ENCODE results near the gene ZFP36L1. TPM values are rescaled to one million over a fixed set of nuclear protein-coding genes. Genes with fewer than 3 reads are reported as not detected.

Gene ZFP36L1
- total RNA-seq, 1 experiment from 2014 or later, result 94.8 TPM

GRCh38 chr14:68740788-68741476 lies 51.9 kb downstream of the ZFP36L1 start:
- H3K4me3 Mint-ChIP-seq (ENCODE audit: unreplicated experiment), result no peak overlapping the region
- CTCF ChIA-PET, result interaction anchor here (0.7 kb wide), 1 partner anchor 42 kb away, joined by 4 read pairs; no protein-coding TSS in a partner anchor
- no peaks in the 10 kb centered on the region for H3K9me3 Mint-ChIP-seq (ENCODE audit: unreplicated experiment)
- H3K27ac Mint-ChIP-seq (ENCODE audit: unreplicated experiment), result no peak overlapping the region
- H3K36me3 ChIP-seq (ENCODE audit: control insufficient read depth, insufficient read depth, low read length), result no peaks in the 10 kb centered on the region
- no peaks in the 10 kb centered on the region for H3K36me3 Mint-ChIP-seq (ENCODE audit: insufficient read depth, unreplicated experiment)
- TF ChIP-seq CTCF (IDR thresholded peaks at IDR 0.05; ENCODE audit: insufficient read depth in 1 of 2, low read depth in 1 of 2, low read length in 1 of 2, severe bottlenecking in 1 of 2, unreplicated experiment in 1 of 2), result no peak
- no TSS peak for BruUV-seq (replicated peaks)
- no peaks in the 10 kb centered on the region for H3K27me3 Mint-ChIP-seq (ENCODE audit: insufficient read depth, unreplicated experiment)
- no peak for DNase-seq
- H3K4me1 ChIP-seq, result peaks cover 17% of the 10 kb centered on the region
- H3K9me3 ChIP-seq, result peaks cover 9% of the 10 kb centered on the region
- peaks cover 22% of the 10 kb centered on the region for H3K4me1 Mint-ChIP-seq (ENCODE audit: low read depth, unreplicated experiment)
- intact Hi-C loops (cut with micrococcal nuclease; ENCODE audit: unreplicated experiment), result no loop called here
- H3K27me3 ChIP-seq (replicated peaks; ENCODE audit: control insufficient read depth, insufficient read depth, low read length), result no peaks in the 10 kb centered on the region
- POLR2A ChIA-PET, result interaction anchor here (0.6 kb wide), 1 partner anchor 58 kb away, joined by 4 read pairs; no protein-coding TSS in a partner anchor
- H3K4me3 ChIP-seq (ENCODE audit: low read depth, low read length), result no peak overlapping the region

- ChIA-PET CTCF (no interaction called here), POLR2A (no interaction called here)
- Histone ChIP-seq H3K36me3 (ENCODE audit: control insufficient read depth, insufficient read depth, low read length) (no peaks in the 10 kb centered on the region), H3K4me3 (ENCODE audit: low read depth, low read length) (no peak overlapping the region), H3K9me3 (peaks cover 9% of the 10 kb centered on the region), H3K27me3 (replicated peaks; ENCODE audit: control insufficient read depth, insufficient read depth, low read length) (no peaks in the 10 kb centered on the region), H3K4me1 (peaks cover 21% of the 10 kb centered on the region)
- intact Hi-C loops (cut with micrococcal nuclease; ENCODE audit: unreplicated experiment), result no loop called here
- no peaks in the 10 kb centered on the region for H3K27me3 Mint-ChIP-seq (ENCODE audit: insufficient read depth, unreplicated experiment)
- no peaks in the 10 kb centered on the region for H3K9me3 Mint-ChIP-seq (ENCODE audit: unreplicated experiment)
- TF ChIP-seq CTCF (IDR thresholded peaks at IDR 0.05; ENCODE audit: insufficient read depth in 1 of 2, low read depth in 1 of 2, low read length in 1 of 2, severe bottlenecking in 1 of 2, unreplicated experiment in 1 of 2), result no peak
- H3K4me1 Mint-ChIP-seq (ENCODE audit: low read depth, unreplicated experiment), result peaks cover 23% of the 10 kb centered on the region
- DNase-seq, result no peak
- no peak overlapping the region for H3K27ac Mint-ChIP-seq (ENCODE audit: unreplicated experiment)
- BruUV-seq (replicated peaks), result no TSS peak
- no peak overlapping the region for H3K4me3 Mint-ChIP-seq (ENCODE audit: unreplicated experiment)
- no peaks in the 10 kb centered on the region for H3K36me3 Mint-ChIP-seq (ENCODE audit: insufficient read depth, unreplicated experiment)
Measured at GRCh38 chr14:68739701-68740100, 53.2 kb downstream of the ZFP36L1 start.

GRCh38 chr14:68738559-68738958 lies 54.3 kb downstream of the ZFP36L1 start:
- BruUV-seq (replicated peaks), result no TSS peak
- Histone ChIP-seq H3K4me3 (ENCODE audit: low read depth, low read length) (no peak overlapping the region), H3K27me3 (replicated peaks; ENCODE audit: control insufficient read depth, insufficient read depth, low read length) (no peaks in the 10 kb centered on the region), H3K36me3 (ENCODE audit: control insufficient read depth, insufficient read depth, low read length) (no peaks in the 10 kb centered on the region), H3K9me3 (peaks cover 9% of the 10 kb centered on the region), H3K4me1 (peaks cover 27% of the 10 kb centered on the region)
- Mint-ChIP-seq H3K4me3 (ENCODE audit: unreplicated experiment) (no peak overlapping the region), H3K36me3 (ENCODE audit: insufficient read depth, unreplicated experiment) (no peaks in the 10 kb centered on the region), H3K27ac (ENCODE audit: unreplicated experiment) (no peak overlapping the region), H3K27me3 (ENCODE audit: insufficient read depth, unreplicated experiment) (no peaks in the 10 kb centered on the region), H3K9me3 (ENCODE audit: unreplicated experiment) (no peaks in the 10 kb centered on the region), H3K4me1 (ENCODE audit: low read depth, unreplicated experiment) (peaks cover 27% of the 10 kb centered on the region)
- POLR2A ChIA-PET, result no interaction called here
- intact Hi-C loops (cut with micrococcal nuclease; ENCODE audit: unreplicated experiment), result no loop called here
- DNase-seq, result no peak
- no peak for TF ChIP-seq CTCF (IDR thresholded peaks at IDR 0.05; ENCODE audit: insufficient read depth in 1 of 2, low read depth in 1 of 2, low read length in 1 of 2, severe bottlenecking in 1 of 2, unreplicated experiment in 1 of 2)
- CTCF ChIA-PET, result no interaction called here

Other genes with a start within 250 kb of the ZFP36L1 start
- 170 and 181 TPM in 2 replicates for gene ACTN1, start 186.2 kb upstream of the ZFP36L1 start, total RNA-seq (2022)

All from Caco-2 (cell line).